Endothelial cell of umbilical vein (primary cell): Measurements from ENCODE around the gene CHCHD3. TPM values are rescaled to one million over a fixed set of nuclear protein-coding genes. Genes with fewer than 3 reads are reported as not detected.

Source experiments
- BruUV-seq: library from RNA; stranded (reverse); fragments of 400-500 nt; replicated peaks from 2 replicates; lab custom pipeline; 2021; lab: Mats Ljungman, UMichigan
- CTCF ChIA-PET: fragments of 300-600, 350-600 bp; sonication (Branson Sonifier 250); formaldehyde crosslinking; loops from one replicate; lab custom pipeline; 2021; ENCODE audit warnings: antibody characterized with exemption, inconsistent platforms; lab: Charles Lee
- POLR2A ChIA-PET: fragments of 300-600, 350-600 bp; sonication (Branson Sonifier 250); formaldehyde crosslinking; loops from one replicate; lab custom pipeline; 2021; ENCODE audit warnings: antibody characterized with exemption, inconsistent platforms; lab: Charles Lee
- DNase-seq: peaks from one replicate; pipeline ENCODE4 v3.0.0-alpha.2; 2011; ENCODE audit warnings: low read depth, low spot score
- FAIRE-seq: peaks from 2 replicates; lab custom pipeline; 2011; peaks lifted over from hg19 to GRCh38; lab: Jason Lieb, UNC
- H2AFZ ChIP-seq: 2 replicates; pipeline ENCODE4 v1.6.0; 2012; ENCODE audit warnings: low read depth, low read length, control low read depth, inconsistent platforms
- H3K27ac ChIP-seq: 2 replicates; pipeline ENCODE4 v1.5.1; 2011; ENCODE audit warnings: low read depth, mild to moderate bottlenecking, control low read depth, low read length, moderate library complexity; ENCODE audit not compliant: insufficient read depth
- H3K27me3 ChIP-seq, 2 experiments: 2 replicates each; pipeline versions ENCODE4 v1.6.0 to v1.6.1; 2011; ENCODE audit warnings: low read length in 2 of 2, mixed read lengths in 1 of 2; ENCODE audit not compliant: control insufficient read depth in 2 of 2, insufficient read depth in 2 of 2
- H3K36me3 ChIP-seq, 2 experiments: 2 replicates in 1 of 2; 3 replicates in 1 of 2; pipeline ENCODE4 v1.5.1; 2011; ENCODE audit warnings: low read length in 2 of 2, mild to moderate bottlenecking in 1 of 2, moderate library complexity in 1 of 2; ENCODE audit not compliant: control insufficient read depth in 2 of 2, insufficient read depth in 2 of 2; ENCODE audit errors: extremely low read depth in 1 of 2
- H3K4me1 ChIP-seq: 3 replicates; pipeline ENCODE4 v1.5.1; 2011; ENCODE audit warnings: mild to moderate bottlenecking, low read length; ENCODE audit not compliant: control insufficient read depth, insufficient read depth; ENCODE audit errors: extremely low read depth
- H3K4me2 ChIP-seq: 2 replicates; pipeline ENCODE4 v1.6.1; 2011; ENCODE audit warnings: low read length, control low read depth, mixed read lengths; ENCODE audit not compliant: insufficient read depth
- H3K4me3 ChIP-seq, 3 experiments: fragments of 200-600 bp in 1 of 3; sonication (generic), shearing (Covaris generic) in 1 of 3; replicated peaks in 1 of 3; 2 replicates each; pipeline ENCODE4 v1.5.1; 2011 to 2016; ENCODE audit warnings: control low read depth in 3 of 3, low read length in 3 of 3, mild to moderate bottlenecking in 2 of 3, inconsistent platforms in 1 of 3, low read depth in 1 of 3, moderate library complexity in 1 of 3; ENCODE audit not compliant: insufficient read depth in 1 of 3
- H3K79me2 ChIP-seq: 2 replicates; pipeline ENCODE4 v1.6.0; 2012; ENCODE audit warnings: low read length, inconsistent platforms; ENCODE audit not compliant: control insufficient read depth, insufficient read depth
- H3K9ac ChIP-seq: replicated peaks from 2 replicates; pipeline ENCODE3; 2011; ENCODE audit warnings: low read length, control low read depth; ENCODE audit not compliant: insufficient read depth; ENCODE audit errors: extremely low read depth
- H3K9me1 ChIP-seq: replicated peaks from 3 replicates; pipeline ENCODE4 v1.6.0; 2011; ENCODE audit warnings: mild to moderate bottlenecking, low read length; ENCODE audit not compliant: control insufficient read depth, insufficient read depth; ENCODE audit errors: extremely low read depth
- H3K9me3 ChIP-seq: replicated peaks from 2 replicates; pipeline ENCODE4 v1.5.1; 2012; ENCODE audit warnings: low read length, inconsistent platforms; ENCODE audit not compliant: control insufficient read depth, insufficient read depth
- H4K20me1 ChIP-seq: replicated peaks from 2 replicates; pipeline ENCODE3; 2011; ENCODE audit warnings: mild to moderate bottlenecking, low read length; ENCODE audit not compliant: control insufficient read depth, insufficient read depth; ENCODE audit errors: extremely low read depth
- CTCF ChIP-seq, 2 donors: IDR thresholded peaks; 1 replicate in 1 of 2; 2 replicates in 1 of 2; pipeline ENCODE4 v1.5.1; 2011; ENCODE audit warnings: low read length in 2 of 2, mild to moderate bottlenecking in 2 of 2, moderate library complexity in 2 of 2, control low read depth in 1 of 2, inconsistent platforms in 1 of 2, low read depth in 1 of 2; ENCODE audit not compliant: insufficient read depth in 1 of 2; ENCODE audit errors: extremely low read depth in 1 of 2
- EZH2 ChIP-seq: IDR thresholded peaks from 2 replicates; pipeline ENCODE4 v1.6.1; 2012; ENCODE audit warnings: borderline replicate concordance, low read depth, mild to moderate bottlenecking, moderate library complexity, low read length, inconsistent platforms; ENCODE audit not compliant: severe bottlenecking
- FOS ChIP-seq: IDR thresholded peaks from 2 replicates; pipeline ENCODE4 v1.6.1; 2011; ENCODE audit warnings: mild to moderate bottlenecking, low read length, moderate library complexity, borderline replicate concordance; ENCODE audit not compliant: insufficient read depth
- GATA2 ChIP-seq: IDR thresholded peaks from 2 replicates; pipeline ENCODE4 v1.7.0; 2011; ENCODE audit warnings: low read depth, mild to moderate bottlenecking, moderate library complexity, mixed read lengths, low read length; ENCODE audit not compliant: insufficient read length, insufficient read depth
- JUN ChIP-seq: IDR thresholded peaks from 2 replicates; pipeline ENCODE4 v1.6.1; 2011; ENCODE audit warnings: borderline replicate concordance, low read depth; ENCODE audit not compliant: insufficient read length, insufficient read depth
- MAX ChIP-seq: IDR thresholded peaks from 2 replicates; pipeline ENCODE4 v1.6.1; 2011; ENCODE audit not compliant: insufficient read depth, insufficient read length
- MYC ChIP-seq: IDR thresholded peaks from one replicate; pipeline ENCODE4 v1.6.1; 2011; ENCODE audit warnings: mild to moderate bottlenecking, low read depth, low read length
- POLR2A ChIP-seq: IDR thresholded peaks from 2 replicates; pipeline ENCODE4 v1.6.1; 2012; ENCODE audit warnings: low read depth, mild to moderate bottlenecking, control low read depth, low read length
- POLR2AphosphoS5 ChIP-seq: IDR thresholded peaks from 2 replicates; pipeline ENCODE4 v1.6.1; 2012; ENCODE audit warnings: low read depth, mild to moderate bottlenecking, control low read depth, low read length, moderate library complexity; ENCODE audit not compliant: insufficient read depth
- dilution Hi-C: fragments of 300-500 bp; cut with MboI; formaldehyde crosslinking; loops from one replicate; pipeline ENCODE4 v1.15.0; 2019; ENCODE audit warnings: low sequenced_read_pairs; ENCODE audit not compliant: extremely low pct_ligation_motif_present
- intact Hi-C: fragments of 100-400 bp; cut with micrococcal nuclease; formaldehyde crosslinking; loops from one replicate; pipeline ENCODE4 v1.10.0; 2022
- polyA plus RNA-seq, 4 experiments: library from polyadenylated mRNA; depleted of rRNA in 3 of 4; stranded (reverse) in 3 of 4; unstranded in 1 of 4; fragments of >200 nt; gene quantifications; 2 replicates each; pipeline versions ENCODE4 v1.2.1 to v1.2.3, GENCODE V29; 2011 to 2012; ENCODE audit warnings: missing spikeins in 1 of 4
- total RNA-seq: library from RNA; stranded (reverse); gene quantifications from 2 replicates; pipeline ENCODE4 v1.2.3, GENCODE V29; 2021

The CHCHD3 gene
- total and polyA plus RNA-seq, 2 donors (not counting 3 experiments of a cell fraction or from before 2014, with no cell fraction given): 22.0 to 63.7 TPM

GRCh38 chr7:133030346-133030745 lies 51.5 kb downstream of the CHCHD3 start:
- Histone ChIP-seq H3K9me3 (no peaks in the 10 kb centered on the region), H4K20me1 (no peaks in the 10 kb centered on the region), H3K27ac (no peak overlapping the region), H3K79me2 (peaks cover 18% of the 10 kb centered on the region), H3K4me3 (no peak overlapping the region), H3K9ac (no peak overlapping the region), H3K4me2 (no peak overlapping the region), H3K9me1 (no peaks in the 10 kb centered on the region), H3K36me3 (no peaks in the 10 kb centered on the region), H3K4me1 (no peaks in the 10 kb centered on the region), H3K27me3 (no peaks in the 10 kb centered on the region), H2AFZ (no peak overlapping the region)
- FAIRE-seq (no peak), DNase-seq (no peak)
- CTCF ChIA-PET: no interaction called here
- dilution Hi-C loops: no loop called here
- BruUV-seq: no TSS peak
- TF ChIP-seq FOS: no peak
- TF ChIP-seq POLR2A: no peak
- TF ChIP-seq GATA2: no peak
- TF ChIP-seq POLR2AphosphoS5: no peak
- TF ChIP-seq EZH2: no peak
- TF ChIP-seq JUN: no peak
- no peak for TF ChIP-seq MAX
- no peak for TF ChIP-seq MYC
- no peak for TF ChIP-seq CTCF (IDR thresholded peaks at IDR 0.05; ENCODE audit: extremely low read depth in 1 of 2, insufficient read depth in 1 of 2, low read depth in 1 of 2, low read length in 2 of 2)
- POLR2A ChIA-PET: no interaction called here
- intact Hi-C loops: no loop called here
